H9 (cell line): Measurements from ENCODE around the gene CPT1B. TPM values are rescaled to one million over a fixed set of nuclear protein-coding genes. Genes with fewer than 3 reads are reported as not detected.

ENCODE experiments used
- DNase-seq: peaks from one replicate; pipeline ENCODE4 v3.0.0-alpha.2; 2017
- H2AFZ ChIP-seq: one replicate; pipeline ENCODE4 v1.6.1; 2013; ENCODE audit warnings: mild to moderate bottlenecking, low read length, control low read depth, moderate library complexity
- H2AK5ac ChIP-seq: 2 replicates; pipeline ENCODE4 v1.6.1; 2013; ENCODE audit warnings: low read length, control low read depth, mixed read lengths; ENCODE audit not compliant: insufficient read length
- H2BK120ac ChIP-seq: one replicate; pipeline ENCODE4 v1.6.1; 2013; ENCODE audit warnings: low read depth, mild to moderate bottlenecking, low read length, control low read depth, inconsistent platforms; ENCODE audit not compliant: poor library complexity, severe bottlenecking
- H2BK12ac ChIP-seq: 2 replicates; pipeline ENCODE4 v1.6.1; 2013; ENCODE audit warnings: low read length, control low read depth, mixed read lengths, low read depth; ENCODE audit not compliant: insufficient read length
- H2BK15ac ChIP-seq: 2 replicates; pipeline ENCODE4 v1.6.1; 2013; ENCODE audit warnings: low read depth, low read length, control low read depth
- H2BK20ac ChIP-seq: one replicate; pipeline ENCODE4 v1.6.1; 2013; ENCODE audit warnings: low read depth, mild to moderate bottlenecking, low read length, control low read depth, inconsistent platforms; ENCODE audit not compliant: poor library complexity, severe bottlenecking
- H2BK5ac ChIP-seq: 2 replicates; pipeline ENCODE4 v1.6.1; 2013; ENCODE audit warnings: low read length, control low read depth, mixed read lengths; ENCODE audit not compliant: insufficient read length
- H3K14ac ChIP-seq: 2 replicates; pipeline ENCODE4 v1.6.1; 2013; ENCODE audit warnings: low read length, control low read depth; ENCODE audit not compliant: insufficient read depth
- H3K18ac ChIP-seq: 2 replicates; pipeline ENCODE4 v1.6.1; 2013; ENCODE audit warnings: low read depth, mild to moderate bottlenecking, mixed read lengths, low read length, control low read depth; ENCODE audit not compliant: insufficient read length
- H3K23ac ChIP-seq: 2 replicates; pipeline ENCODE4 v1.6.1; 2013; ENCODE audit warnings: low read length, control low read depth, mixed read lengths, low read depth; ENCODE audit not compliant: insufficient read length
- H3K23me2 ChIP-seq: 2 replicates; pipeline ENCODE4 v1.6.1; 2013; ENCODE audit warnings: low read depth, mild to moderate bottlenecking, mixed read lengths, low read length, control low read depth; ENCODE audit not compliant: insufficient read length, poor library complexity, severe bottlenecking
- H3K27ac ChIP-seq: 2 replicates; pipeline ENCODE4 v1.5.1; 2013; ENCODE audit warnings: low read length, control low read depth, mixed read lengths, low read depth; ENCODE audit not compliant: insufficient read length
- H3K27me3 ChIP-seq: 2 replicates; pipeline ENCODE4 v1.6.1; 2013; ENCODE audit warnings: low read length, control low read depth, inconsistent platforms; ENCODE audit not compliant: insufficient read depth
- H3K4ac ChIP-seq: 2 replicates; pipeline ENCODE4 v1.6.1; 2013; ENCODE audit warnings: low read depth, mild to moderate bottlenecking, control low read depth, inconsistent platforms, low read length, moderate library complexity
- H3K4me1 ChIP-seq: 2 replicates; pipeline ENCODE4 v1.6.1; 2013; ENCODE audit warnings: low read length, control low read depth, inconsistent platforms; ENCODE audit not compliant: insufficient read depth
- H3K4me2 ChIP-seq: 2 replicates; pipeline ENCODE4 v1.6.1; 2013; ENCODE audit warnings: low read length, control low read depth, mixed read lengths; ENCODE audit not compliant: insufficient read length, insufficient read depth
- H3K56ac ChIP-seq: 2 replicates; pipeline ENCODE4 v1.6.1; 2013; ENCODE audit warnings: low read depth, mild to moderate bottlenecking, mixed read lengths, low read length, control low read depth; ENCODE audit not compliant: insufficient read length
- H3K79me1 ChIP-seq: 2 replicates; pipeline ENCODE4 v1.6.1; 2013; ENCODE audit warnings: low read depth, mild to moderate bottlenecking, moderate library complexity, low read length, control low read depth, inconsistent platforms; ENCODE audit not compliant: insufficient read depth, poor library complexity, severe bottlenecking
- H3K79me2 ChIP-seq: 2 replicates; pipeline ENCODE4 v1.6.1; 2013; ENCODE audit warnings: low read length, control low read depth, inconsistent platforms; ENCODE audit not compliant: insufficient read depth
- H3K9ac ChIP-seq: 2 replicates; pipeline ENCODE4 v1.6.1; 2013; ENCODE audit warnings: low read length, control low read depth, mixed read lengths; ENCODE audit not compliant: insufficient read length; ENCODE audit errors: extremely low read depth
- H3K9me3 ChIP-seq: one replicate; pipeline ENCODE4 v1.6.1; 2013; ENCODE audit warnings: low read depth, low read length, inconsistent platforms; ENCODE audit not compliant: control insufficient read depth
- H3T11ph ChIP-seq: one replicate; pipeline ENCODE4 v1.6.1; 2013; ENCODE audit warnings: mild to moderate bottlenecking, low read length, control low read depth, inconsistent platforms
- H4K20me1 ChIP-seq: one replicate; pipeline ENCODE4 v1.6.1; 2013; ENCODE audit not compliant: control insufficient read depth, insufficient read length, insufficient read depth
- H4K5ac ChIP-seq: 2 replicates; pipeline ENCODE4 v1.6.1; 2013; ENCODE audit warnings: low read depth, mild to moderate bottlenecking, mixed read lengths, low read length, control low read depth; ENCODE audit not compliant: insufficient read length
- H4K8ac ChIP-seq: replicated peaks from 2 replicates; pipeline ENCODE4 v1.6.1; 2013; ENCODE audit warnings: low read length, control low read depth, mixed read lengths, low read depth; ENCODE audit not compliant: insufficient read length
- H4K91ac ChIP-seq: 2 replicates; pipeline ENCODE4 v1.6.1; 2013; ENCODE audit warnings: low read depth, mild to moderate bottlenecking, moderate library complexity, mixed read lengths, low read length, control low read depth; ENCODE audit not compliant: insufficient read length
- H3K27ac Mint-ChIP-seq, 3 experiments: 2 replicates in 2 of 3; 3 replicates in 1 of 3; pipeline ENCODE4 v1.8.0; 2020 to 2021; ENCODE audit warnings: mixed read lengths in 3 of 3, mild to moderate bottlenecking in 1 of 3, moderate library complexity in 1 of 3
- H3K27me3 Mint-ChIP-seq: 2 replicates; pipeline ENCODE4 v1.8.0; 2021; ENCODE audit warnings: low read depth, mild to moderate bottlenecking, moderate library complexity, mixed read lengths
- H3K36me3 Mint-ChIP-seq, 3 experiments: 2 replicates in 2 of 3; 3 replicates in 1 of 3; pipeline ENCODE4 v1.8.0; 2020 to 2021; ENCODE audit warnings: low read depth in 3 of 3, mixed read lengths in 3 of 3; ENCODE audit not compliant: insufficient read depth in 1 of 3
- H3K4me1 Mint-ChIP-seq, 2 experiments: 2 replicates each; pipeline ENCODE4 v1.8.0; 2020; ENCODE audit warnings: mixed read lengths in 2 of 2
- H3K4me3 Mint-ChIP-seq, 2 experiments: 2 replicates in 1 of 2; 3 replicates in 1 of 2; pipeline ENCODE4 v1.8.0; 2020 to 2021; ENCODE audit warnings: mild to moderate bottlenecking in 2 of 2, mixed read lengths in 2 of 2, moderate library complexity in 1 of 2
- H3K9me3 Mint-ChIP-seq, 2 experiments: 2 replicates in 1 of 2; 3 replicates in 1 of 2; pipeline ENCODE4 v1.8.0; 2020; ENCODE audit warnings: mild to moderate bottlenecking in 2 of 2, mixed read lengths in 2 of 2, moderate library complexity in 1 of 2
- CTCF ChIP-seq: fragments of 200-600 bp; sonication (generic); conservative IDR thresholded peaks from 3 replicates; pipeline ENCODE4 v1.8.0; 2021; ENCODE audit warnings: antibody characterized with exemption, mild to moderate bottlenecking
- WGBS: extraction: QIAGEN DNeasy Blood & Tissue Kit; methylation state at CpG from one replicate; pipeline ENCODE4 v1.1.7; 2013; ENCODE audit warnings: missing lambda C conversion rate, low lambda C conversion rate, mixed read lengths; ENCODE audit not compliant: insufficient read length; ENCODE audit errors: extremely low coverage; 5-methylcytosine and 5-hydroxymethylcytosine counted together
- total RNA-seq: library from RNA; stranded (reverse); gene quantifications from 2 replicates; pipeline ENCODE4 v1.2.1, GENCODE V29; 2021

Gene CPT1B
- total RNA-seq, 1 experiment from 2014 or later: 65.7 TPM

DNA sequence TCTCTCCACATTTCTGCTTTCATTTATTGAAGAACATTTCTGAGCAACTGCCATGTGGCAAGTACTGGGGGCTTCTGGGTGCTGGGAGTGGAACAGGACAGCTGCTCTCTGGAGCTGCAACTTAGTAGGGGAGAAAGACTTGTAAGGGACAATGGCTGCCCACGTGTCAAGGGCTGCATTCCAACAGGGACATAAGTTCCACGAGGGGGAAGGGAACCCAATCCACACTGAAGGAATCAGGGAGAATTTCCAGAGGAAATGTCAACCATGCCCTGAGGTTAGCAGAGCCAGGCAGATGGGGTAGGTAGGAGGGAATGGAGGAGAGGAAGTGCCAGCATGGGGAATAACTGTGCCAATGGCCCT, 24.1 kb upstream of the CPT1B start:
- no peak overlapping the region for H3K27ac Mint-ChIP-seq
- H3K27me3 ChIP-seq: peaks cover 4% of the 10 kb centered on the region; the same call in 1 of the 2 replicates
- H3K79me1 ChIP-seq: no peaks in the 10 kb centered on the region
- no peak overlapping the region for H3K56ac ChIP-seq
- no peaks in the 10 kb centered on the region; a peak in 1 of 5 replicates for H3K9me3 Mint-ChIP-seq
- H3K36me3 Mint-ChIP-seq: no peaks in the 10 kb centered on the region
- no peak overlapping the region for H2BK120ac ChIP-seq
- peaks cover 52% of the 10 kb centered on the region for H3K27me3 Mint-ChIP-seq
- DNase-seq: no peak
- peaks cover 13 to 14% of the 10 kb centered on the region in 2 experiments for H3K4me1 Mint-ChIP-seq
- no peak overlapping the region for H2AK5ac ChIP-seq
- H3K14ac ChIP-seq: no peak overlapping the region
- H2BK5ac ChIP-seq: no peak overlapping the region
- no peak overlapping the region for H2AFZ ChIP-seq
- H3K18ac ChIP-seq: no peak overlapping the region
- no peak for TF ChIP-seq CTCF
- no peak overlapping the region for H3T11ph ChIP-seq
- no peak overlapping the region for H4K8ac ChIP-seq
- H2BK12ac ChIP-seq: no peak overlapping the region
- H2BK20ac ChIP-seq: no peak overlapping the region
- peaks cover 3% of the 10 kb centered on the region for H3K23me2 ChIP-seq
- H3K4ac ChIP-seq: no peak overlapping the region
- H4K5ac ChIP-seq: no peak overlapping the region
- H3K4me2 ChIP-seq: no peak overlapping the region
- H3K4me1 ChIP-seq: no peaks in the 10 kb centered on the region; the same call in 1 of the 2 replicates
- no CpG with 5 or more reads among the region's 2 CpGs for WGBS
- H4K91ac ChIP-seq: no peak overlapping the region
- H3K9me3 ChIP-seq: no peaks in the 10 kb centered on the region
- H3K79me2 ChIP-seq: no peaks in the 10 kb centered on the region
- H3K27ac ChIP-seq: no peak overlapping the region
- H3K9ac ChIP-seq: peak overlapping the region; percentile 32
- peak overlapping the region; percentile 55 to 73; a peak in 3 of 5 replicates for H3K4me3 Mint-ChIP-seq
- H4K20me1 ChIP-seq: no peaks in the 10 kb centered on the region
- no peak overlapping the region for H3K23ac ChIP-seq
- H2BK15ac ChIP-seq: no peak overlapping the region
